Measurements from ENCODE around the gene TMEM132C. TPM values are rescaled to one million over a fixed set of nuclear protein-coding genes. Genes with fewer than 3 reads are reported as not detected.

The TMEM132C gene
- total and polyA plus RNA-seq, 11 donors = 0.05 to 5.9 (median 0.85) TPM

DNA sequence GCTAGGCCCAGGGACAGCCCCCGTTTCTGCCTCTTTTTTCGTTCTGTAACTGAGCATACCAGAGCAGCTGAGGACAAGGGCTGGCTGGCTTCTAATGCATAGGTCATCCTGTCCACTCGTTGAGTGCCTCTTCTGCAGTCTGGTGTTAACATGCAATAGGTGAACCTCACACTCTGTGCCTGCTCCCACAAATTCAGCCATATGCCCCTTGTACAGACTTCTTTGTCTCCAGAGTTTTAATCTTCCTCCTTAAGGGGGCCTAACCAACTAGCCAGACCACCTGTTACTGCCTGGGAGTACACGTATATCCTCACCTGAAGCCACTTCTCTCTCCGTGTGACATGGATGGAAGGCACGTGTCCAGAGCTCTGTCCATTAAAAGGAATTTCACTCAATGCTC is 445.7 kb downstream of the TMEM132C start:
- WGBS, 4 donors = 70 to 86% (median 77%) methylated on average over 6 of the region's 6 CpGs
- DNase-seq (no peak), ATAC-seq (no peak)
- Histone ChIP-seq H3K9me3 (peaks cover 0 to 8% (median 0%) of the 10 kb centered on the region in 12 donors), H3K4me1 (no peaks in the 10 kb centered on the region), H3K36me3 (no peaks in the 10 kb centered on the region), H3K27ac (no peak overlapping the region), H3K27me3 (peaks cover 0 to 7% (median 0%) of the 10 kb centered on the region in 9 donors), H3K4me3 (no peak overlapping the region)
- TF ChIP-seq CTCF (IDR thresholded peaks at IDR 0.05) (no peak), POLR2A (IDR thresholded peaks at IDR 0.05) (no peak)
- intact Hi-C loops (cut with DNase I) = no loop called here

- no peak for ATAC-seq
These were observed 448.5 kb downstream of the TMEM132C start for GRCh38 chr12:128715485-128715884.

DNA sequence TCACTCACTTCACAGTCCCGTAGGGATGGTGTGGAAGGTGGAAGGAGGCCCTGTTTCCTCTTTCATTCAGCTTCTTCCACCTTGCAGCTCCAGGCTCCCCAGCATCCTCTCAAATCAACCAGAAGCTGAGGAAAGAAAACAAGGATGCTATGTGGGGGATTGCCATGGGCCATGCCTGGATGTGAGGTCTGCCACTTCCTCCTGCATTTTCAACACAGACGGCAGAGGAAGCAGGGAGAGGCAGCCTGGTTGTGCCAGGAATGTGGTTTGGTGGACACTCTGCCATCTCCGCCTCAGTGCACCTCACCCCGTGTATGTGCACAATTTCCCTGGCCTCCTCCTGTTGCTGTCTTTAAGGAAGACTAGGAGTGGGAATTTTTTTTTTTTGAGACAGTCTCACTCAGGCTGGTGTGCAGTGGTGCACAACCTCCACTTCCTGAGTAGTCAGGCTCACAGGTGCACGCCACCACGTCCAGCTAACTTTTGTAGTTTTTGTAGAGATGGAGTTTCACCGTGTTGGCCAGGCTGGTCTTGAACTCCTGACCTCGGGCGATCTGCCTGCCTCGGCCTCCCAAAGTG is 457.6 kb downstream of the TMEM132C start:
- Histone ChIP-seq H3K36me3 (no peaks in the 10 kb centered on the region), H3K4me3 (no peak overlapping the region), H3K9me3 (peaks cover 0 to 6% (median 0%) of the 10 kb centered on the region in 12 donors), H3K4me1 (no peaks in the 10 kb centered on the region), H3K27me3 (peaks cover 0 to 9% (median 0%) of the 10 kb centered on the region in 9 donors), H3K27ac (no peak overlapping the region)
- DNase-seq (no peak), ATAC-seq (no peak)
- intact Hi-C loops (cut with DNase I) = no loop called here
- TF ChIP-seq POLR2A (IDR thresholded peaks at IDR 0.05) = no peak
- TF ChIP-seq CTCF (IDR thresholded peaks at IDR 0.05) = no peak
- WGBS, 4 donors = 70 to 84% (median 79%) methylated on average over 10 of the region's 10 CpGs

More at GRCh38 chr12:128715485-128715884, 448.5 kb downstream of the TMEM132C start:
- 72 to 80% (median 75%) methylated on average over 4 of the region's 4 CpGs for WGBS, 4 donors
- Histone ChIP-seq H3K4me1 (no peaks in the 10 kb centered on the region), H3K27me3 (peaks cover 0 to 7% (median 0%) of the 10 kb centered on the region in 9 donors), H3K27ac (no peak overlapping the region), H3K36me3 (no peaks in the 10 kb centered on the region), H3K4me3 (no peak overlapping the region), H3K9me3 (peaks cover 0 to 22% (median 0%) of the 10 kb centered on the region in 12 donors)
- TF ChIP-seq CTCF (IDR thresholded peaks at IDR 0.05) = no peak
- TF ChIP-seq POLR2A (IDR thresholded peaks at IDR 0.05) = no peak
- DNase-seq = no peak
- intact Hi-C loops (cut with DNase I) = no loop called here

GRCh38 chr12:128726886-128727285 is 459.9 kb downstream of the TMEM132C start:
- no peaks in the 10 kb centered on the region for H3K9me3 ChIP-seq
- no peaks in the 10 kb centered on the region for H3K36me3 ChIP-seq
- intact Hi-C loops (cut with DNase I) = no loop called here
- ATAC-seq (no peak), DNase-seq (no peak)
- H3K4me3 ChIP-seq = no peak overlapping the region
- peaks cover 0 to 13% (median 0%) of the 10 kb centered on the region in 9 donors for H3K27me3 ChIP-seq
- no peak overlapping the region for H3K27ac ChIP-seq
- WGBS, 4 donors = 72 to 100% (median 79%) methylated on average over 1 of the region's 1 CpG
- no peaks in the 10 kb centered on the region for H3K4me1 ChIP-seq
- TF ChIP-seq CTCF (IDR thresholded peaks at IDR 0.05) = no peak
- no peak for TF ChIP-seq POLR2A (IDR thresholded peaks at IDR 0.05)

Measured in heart left ventricle (tissue), 16 donors.